Endothelial cell of umbilical vein (primary cell): ENCODE results near the gene CDKN1A. TPM values are rescaled to one million over a fixed set of nuclear protein-coding genes. Genes with fewer than 3 reads are reported as not detected.

Experiments
- BruUV-seq: library from RNA; stranded (reverse); fragments of 400-500 nt; replicated peaks from 2 replicates; lab custom pipeline; 2021; lab: Mats Ljungman, UMichigan
- CTCF ChIA-PET: fragments of 300-600, 350-600 bp; sonication (Branson Sonifier 250); formaldehyde crosslinking; loops from one replicate; lab custom pipeline; 2021; ENCODE audit warnings: antibody characterized with exemption, inconsistent platforms; lab: Charles Lee
- POLR2A ChIA-PET: fragments of 300-600, 350-600 bp; sonication (Branson Sonifier 250); formaldehyde crosslinking; loops from one replicate; lab custom pipeline; 2021; ENCODE audit warnings: antibody characterized with exemption, inconsistent platforms; lab: Charles Lee
- DNase-seq: peaks from one replicate; pipeline ENCODE4 v3.0.0-alpha.2; 2011; ENCODE audit warnings: low read depth, low spot score
- FAIRE-seq: peaks from 2 replicates; lab custom pipeline; 2011; peaks lifted over from hg19 to GRCh38; lab: Jason Lieb, UNC
- H2AFZ ChIP-seq: 2 replicates; pipeline ENCODE4 v1.6.0; 2012; ENCODE audit warnings: low read depth, low read length, control low read depth, inconsistent platforms
- H3K27ac ChIP-seq: 2 replicates; pipeline ENCODE4 v1.5.1; 2011; ENCODE audit warnings: low read depth, mild to moderate bottlenecking, control low read depth, low read length, moderate library complexity; ENCODE audit not compliant: insufficient read depth
- H3K27me3 ChIP-seq, 2 experiments: 2 replicates each; pipeline versions ENCODE4 v1.6.0 to v1.6.1; 2011; ENCODE audit warnings: low read length in 2 of 2, mixed read lengths in 1 of 2; ENCODE audit not compliant: control insufficient read depth in 2 of 2, insufficient read depth in 2 of 2
- H3K36me3 ChIP-seq, 2 experiments: 2 replicates in 1 of 2; 3 replicates in 1 of 2; pipeline ENCODE4 v1.5.1; 2011; ENCODE audit warnings: low read length in 2 of 2, mild to moderate bottlenecking in 1 of 2, moderate library complexity in 1 of 2; ENCODE audit not compliant: control insufficient read depth in 2 of 2, insufficient read depth in 2 of 2; ENCODE audit errors: extremely low read depth in 1 of 2
- H3K4me1 ChIP-seq: 3 replicates; pipeline ENCODE4 v1.5.1; 2011; ENCODE audit warnings: mild to moderate bottlenecking, low read length; ENCODE audit not compliant: control insufficient read depth, insufficient read depth; ENCODE audit errors: extremely low read depth
- H3K4me2 ChIP-seq: 2 replicates; pipeline ENCODE4 v1.6.1; 2011; ENCODE audit warnings: low read length, control low read depth, mixed read lengths; ENCODE audit not compliant: insufficient read depth
- H3K4me3 ChIP-seq, 3 experiments: fragments of 200-600 bp in 1 of 3; sonication (generic), shearing (Covaris generic) in 1 of 3; replicated peaks in 1 of 3; 2 replicates each; pipeline ENCODE4 v1.5.1; 2011 to 2016; ENCODE audit warnings: control low read depth in 3 of 3, low read length in 3 of 3, mild to moderate bottlenecking in 2 of 3, inconsistent platforms in 1 of 3, low read depth in 1 of 3, moderate library complexity in 1 of 3; ENCODE audit not compliant: insufficient read depth in 1 of 3
- H3K79me2 ChIP-seq: 2 replicates; pipeline ENCODE4 v1.6.0; 2012; ENCODE audit warnings: low read length, inconsistent platforms; ENCODE audit not compliant: control insufficient read depth, insufficient read depth
- H3K9ac ChIP-seq: replicated peaks from 2 replicates; pipeline ENCODE3; 2011; ENCODE audit warnings: low read length, control low read depth; ENCODE audit not compliant: insufficient read depth; ENCODE audit errors: extremely low read depth
- H3K9me1 ChIP-seq: replicated peaks from 3 replicates; pipeline ENCODE4 v1.6.0; 2011; ENCODE audit warnings: mild to moderate bottlenecking, low read length; ENCODE audit not compliant: control insufficient read depth, insufficient read depth; ENCODE audit errors: extremely low read depth
- H3K9me3 ChIP-seq: replicated peaks from 2 replicates; pipeline ENCODE4 v1.5.1; 2012; ENCODE audit warnings: low read length, inconsistent platforms; ENCODE audit not compliant: control insufficient read depth, insufficient read depth
- H4K20me1 ChIP-seq: replicated peaks from 2 replicates; pipeline ENCODE3; 2011; ENCODE audit warnings: mild to moderate bottlenecking, low read length; ENCODE audit not compliant: control insufficient read depth, insufficient read depth; ENCODE audit errors: extremely low read depth
- EZH2 ChIP-seq: IDR thresholded peaks from 2 replicates; pipeline ENCODE4 v1.6.1; 2012; ENCODE audit warnings: borderline replicate concordance, low read depth, mild to moderate bottlenecking, moderate library complexity, low read length, inconsistent platforms; ENCODE audit not compliant: severe bottlenecking
- FOS ChIP-seq: IDR thresholded peaks from 2 replicates; pipeline ENCODE4 v1.6.1; 2011; ENCODE audit warnings: mild to moderate bottlenecking, low read length, moderate library complexity, borderline replicate concordance; ENCODE audit not compliant: insufficient read depth
- JUN ChIP-seq: IDR thresholded peaks from 2 replicates; pipeline ENCODE4 v1.6.1; 2011; ENCODE audit warnings: borderline replicate concordance, low read depth; ENCODE audit not compliant: insufficient read length, insufficient read depth
- POLR2A ChIP-seq: IDR thresholded peaks from 2 replicates; pipeline ENCODE4 v1.6.1; 2012; ENCODE audit warnings: low read depth, mild to moderate bottlenecking, control low read depth, low read length
- POLR2AphosphoS5 ChIP-seq: IDR thresholded peaks from 2 replicates; pipeline ENCODE4 v1.6.1; 2012; ENCODE audit warnings: low read depth, mild to moderate bottlenecking, control low read depth, low read length, moderate library complexity; ENCODE audit not compliant: insufficient read depth
- dilution Hi-C: fragments of 300-500 bp; cut with MboI; formaldehyde crosslinking; loops from one replicate; pipeline ENCODE4 v1.15.0; 2019; ENCODE audit warnings: low sequenced_read_pairs; ENCODE audit not compliant: extremely low pct_ligation_motif_present
- intact Hi-C: fragments of 100-400 bp; cut with micrococcal nuclease; formaldehyde crosslinking; loops from one replicate; pipeline ENCODE4 v1.10.0; 2022
- polyA plus RNA-seq, 4 experiments: library from polyadenylated mRNA; depleted of rRNA in 3 of 4; stranded (reverse) in 3 of 4; unstranded in 1 of 4; fragments of >200 nt; gene quantifications; 2 replicates each; pipeline versions ENCODE4 v1.2.1 to v1.2.3, GENCODE V29; 2011 to 2012; ENCODE audit warnings: missing spikeins in 1 of 4
- total RNA-seq: library from RNA; stranded (reverse); gene quantifications from 2 replicates; pipeline ENCODE4 v1.2.3, GENCODE V29; 2021
- TF ChIP-seq, protein P1 (sequence below): IDR thresholded peaks from 2 replicates; pipeline ENCODE4 v1.6.1; 2011; ENCODE audit not compliant: insufficient read depth, insufficient read length
- TF ChIP-seq, protein P2 (sequence below), 2 donors: IDR thresholded peaks; 1 replicate in 1 of 2; 2 replicates in 1 of 2; pipeline ENCODE4 v1.5.1; 2011; ENCODE audit warnings: low read length in 2 of 2, mild to moderate bottlenecking in 2 of 2, moderate library complexity in 2 of 2, control low read depth in 1 of 2, inconsistent platforms in 1 of 2, low read depth in 1 of 2; ENCODE audit not compliant: insufficient read depth in 1 of 2; ENCODE audit errors: extremely low read depth in 1 of 2

The CDKN1A gene
- total and polyA plus RNA-seq, 2 donors (not counting 3 experiments of a cell fraction or from before 2014, with no cell fraction given): 170 to 238 TPM

DNA sequence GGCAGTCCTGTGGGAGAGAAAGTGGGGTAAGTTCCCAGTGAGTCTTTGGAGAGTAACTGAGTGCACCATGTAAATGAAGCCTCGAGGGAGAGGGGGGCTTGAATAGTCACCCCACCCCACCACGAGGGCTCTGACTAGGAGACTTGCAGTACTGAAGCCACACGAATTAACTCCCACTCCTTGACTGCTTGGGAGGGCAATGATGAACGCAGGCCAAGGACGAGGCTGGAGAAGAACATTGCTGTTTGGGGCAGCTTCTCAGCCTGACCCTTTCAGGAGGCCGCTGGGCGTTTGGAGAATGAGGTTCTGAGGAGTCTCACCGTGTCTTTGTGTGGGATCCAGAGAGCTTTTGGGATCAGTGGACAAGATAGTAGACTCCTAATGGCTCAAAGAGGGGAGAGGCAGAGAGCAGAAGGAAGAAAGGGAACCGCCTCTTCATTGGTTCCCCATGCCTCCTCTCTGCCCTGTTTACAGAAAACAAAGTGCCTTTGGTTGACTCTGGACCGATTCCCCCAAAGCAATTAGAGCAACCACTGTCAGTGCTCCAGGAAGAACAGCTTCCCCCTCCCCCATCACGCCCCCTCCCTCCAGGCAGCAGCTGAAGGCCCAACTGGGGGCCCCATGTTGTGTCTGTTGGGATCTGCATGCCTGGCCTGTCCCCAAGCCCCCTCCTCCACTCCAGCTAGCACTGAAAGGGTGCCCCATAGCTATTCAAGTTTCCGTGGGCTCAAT lies 41.7 kb upstream of the CDKN1A start:
- DNase-seq (no peak), FAIRE-seq (no peak)
- no peak overlapping the region for H3K9ac ChIP-seq
- H2AFZ ChIP-seq: no peak overlapping the region
- no peaks in the 10 kb centered on the region for H3K36me3 ChIP-seq
- no peaks in the 10 kb centered on the region for H3K9me3 ChIP-seq
- no peaks in the 10 kb centered on the region for H3K27me3 ChIP-seq
- no peaks in the 10 kb centered on the region for H3K9me1 ChIP-seq
- ChIA-PET CTCF (interaction anchor here (1.0 to 3.2 kb wide), 2 partner anchors 12 to 18 kb away, joined by 4 to 11 read pairs; no protein-coding TSS in a partner anchor), POLR2A (no interaction called here)
- BruUV-seq: no TSS peak
- H3K79me2 ChIP-seq: no peaks in the 10 kb centered on the region
- H3K4me1 ChIP-seq: peaks cover 6% of the 10 kb centered on the region
- H4K20me1 ChIP-seq: no peaks in the 10 kb centered on the region
- H3K27ac ChIP-seq: no peak overlapping the region
- H3K4me2 ChIP-seq: no peak overlapping the region
- no peak for TF ChIP-seq EZH2
- TF ChIP-seq JUN: no peak
- TF ChIP-seq, protein P1, sequence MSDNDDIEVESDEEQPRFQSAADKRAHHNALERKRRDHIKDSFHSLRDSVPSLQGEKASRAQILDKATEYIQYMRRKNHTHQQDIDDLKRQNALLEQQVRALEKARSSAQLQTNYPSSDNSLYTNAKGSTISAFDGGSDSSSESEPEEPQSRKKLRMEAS: no peak
- TF ChIP-seq, protein P2, sequence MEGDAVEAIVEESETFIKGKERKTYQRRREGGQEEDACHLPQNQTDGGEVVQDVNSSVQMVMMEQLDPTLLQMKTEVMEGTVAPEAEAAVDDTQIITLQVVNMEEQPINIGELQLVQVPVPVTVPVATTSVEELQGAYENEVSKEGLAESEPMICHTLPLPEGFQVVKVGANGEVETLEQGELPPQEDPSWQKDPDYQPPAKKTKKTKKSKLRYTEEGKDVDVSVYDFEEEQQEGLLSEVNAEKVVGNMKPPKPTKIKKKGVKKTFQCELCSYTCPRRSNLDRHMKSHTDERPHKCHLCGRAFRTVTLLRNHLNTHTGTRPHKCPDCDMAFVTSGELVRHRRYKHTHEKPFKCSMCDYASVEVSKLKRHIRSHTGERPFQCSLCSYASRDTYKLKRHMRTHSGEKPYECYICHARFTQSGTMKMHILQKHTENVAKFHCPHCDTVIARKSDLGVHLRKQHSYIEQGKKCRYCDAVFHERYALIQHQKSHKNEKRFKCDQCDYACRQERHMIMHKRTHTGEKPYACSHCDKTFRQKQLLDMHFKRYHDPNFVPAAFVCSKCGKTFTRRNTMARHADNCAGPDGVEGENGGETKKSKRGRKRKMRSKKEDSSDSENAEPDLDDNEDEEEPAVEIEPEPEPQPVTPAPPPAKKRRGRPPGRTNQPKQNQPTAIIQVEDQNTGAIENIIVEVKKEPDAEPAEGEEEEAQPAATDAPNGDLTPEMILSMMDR (IDR thresholded peaks at IDR 0.05; ENCODE audit: extremely low read depth in 1 of 2, insufficient read depth in 1 of 2, low read depth in 1 of 2, low read length in 2 of 2): no peak
- no peak for TF ChIP-seq FOS
- no peak for TF ChIP-seq POLR2AphosphoS5
- no peak for TF ChIP-seq POLR2A
- dilution Hi-C loops: no loop called here
- H3K4me3 ChIP-seq: no peak overlapping the region
- intact Hi-C loops: no loop called here
